GM18499 (cell line): ENCODE measurements around the gene PAN2.

Experiments used
- ATAC-seq: cut with Tn5 transposase; IDR thresholded peaks from one replicate; pipeline ENCODE4 v1.9.1; 2021; ENCODE audit warnings: moderate number of reproducible peaks; ENCODE audit not compliant: insufficient read depth, unreplicated experiment

The PAN2 gene, protein sequence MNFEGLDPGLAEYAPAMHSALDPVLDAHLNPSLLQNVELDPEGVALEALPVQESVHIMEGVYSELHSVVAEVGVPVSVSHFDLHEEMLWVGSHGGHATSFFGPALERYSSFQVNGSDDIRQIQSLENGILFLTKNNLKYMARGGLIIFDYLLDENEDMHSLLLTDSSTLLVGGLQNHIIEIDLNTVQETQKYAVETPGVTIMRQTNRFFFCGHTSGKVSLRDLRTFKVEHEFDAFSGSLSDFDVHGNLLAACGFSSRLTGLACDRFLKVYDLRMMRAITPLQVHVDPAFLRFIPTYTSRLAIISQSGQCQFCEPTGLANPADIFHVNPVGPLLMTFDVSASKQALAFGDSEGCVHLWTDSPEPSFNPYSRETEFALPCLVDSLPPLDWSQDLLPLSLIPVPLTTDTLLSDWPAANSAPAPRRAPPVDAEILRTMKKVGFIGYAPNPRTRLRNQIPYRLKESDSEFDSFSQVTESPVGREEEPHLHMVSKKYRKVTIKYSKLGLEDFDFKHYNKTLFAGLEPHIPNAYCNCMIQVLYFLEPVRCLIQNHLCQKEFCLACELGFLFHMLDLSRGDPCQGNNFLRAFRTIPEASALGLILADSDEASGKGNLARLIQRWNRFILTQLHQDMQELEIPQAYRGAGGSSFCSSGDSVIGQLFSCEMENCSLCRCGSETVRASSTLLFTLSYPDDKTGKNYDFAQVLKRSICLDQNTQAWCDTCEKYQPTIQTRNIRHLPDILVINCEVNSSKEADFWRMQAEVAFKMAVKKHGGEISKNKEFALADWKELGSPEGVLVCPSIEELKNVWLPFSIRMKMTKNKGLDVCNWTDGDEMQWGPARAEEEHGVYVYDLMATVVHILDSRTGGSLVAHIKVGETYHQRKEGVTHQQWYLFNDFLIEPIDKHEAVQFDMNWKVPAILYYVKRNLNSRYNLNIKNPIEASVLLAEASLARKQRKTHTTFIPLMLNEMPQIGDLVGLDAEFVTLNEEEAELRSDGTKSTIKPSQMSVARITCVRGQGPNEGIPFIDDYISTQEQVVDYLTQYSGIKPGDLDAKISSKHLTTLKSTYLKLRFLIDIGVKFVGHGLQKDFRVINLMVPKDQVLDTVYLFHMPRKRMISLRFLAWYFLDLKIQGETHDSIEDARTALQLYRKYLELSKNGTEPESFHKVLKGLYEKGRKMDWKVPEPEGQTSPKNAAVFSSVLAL

GRCh38 chr12:56333679-56334489, at the start of gene PAN2:
Gene PAN2 (minus strand): TSS chr12:56334000. CDS start chr12:56333094, 906 bp downstream.
- ATAC-seq = no peak

- no peak for ATAC-seq
Measured at GRCh38 chr12:56382611-56383010, 48.8 kb upstream of the PAN2 start.

DNA sequence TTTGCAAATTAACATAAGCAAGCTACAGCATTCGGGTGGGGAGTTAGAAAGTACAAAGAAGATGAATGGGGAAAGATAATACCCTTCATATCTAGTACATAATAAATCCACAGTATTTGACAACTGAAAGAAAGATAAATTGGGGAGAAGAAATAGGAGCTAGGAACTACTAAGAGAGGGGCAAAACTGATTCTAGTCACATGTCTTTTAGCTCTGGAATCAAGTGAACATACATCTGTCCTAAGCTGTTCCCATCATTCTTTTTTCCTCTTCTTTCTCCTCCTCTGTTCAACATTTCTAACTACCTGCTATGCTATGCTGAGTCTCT, 44.2 kb upstream of the PAN2 start:
- no peak for ATAC-seq

- no peak for ATAC-seq
Measured at GRCh38 chr12:56377310-56377988, 43.6 kb upstream of the PAN2 start.

- no peak for ATAC-seq
Measured at GRCh38 chr12:56375598-56376434, 42.0 kb upstream of the PAN2 start.

DNA sequence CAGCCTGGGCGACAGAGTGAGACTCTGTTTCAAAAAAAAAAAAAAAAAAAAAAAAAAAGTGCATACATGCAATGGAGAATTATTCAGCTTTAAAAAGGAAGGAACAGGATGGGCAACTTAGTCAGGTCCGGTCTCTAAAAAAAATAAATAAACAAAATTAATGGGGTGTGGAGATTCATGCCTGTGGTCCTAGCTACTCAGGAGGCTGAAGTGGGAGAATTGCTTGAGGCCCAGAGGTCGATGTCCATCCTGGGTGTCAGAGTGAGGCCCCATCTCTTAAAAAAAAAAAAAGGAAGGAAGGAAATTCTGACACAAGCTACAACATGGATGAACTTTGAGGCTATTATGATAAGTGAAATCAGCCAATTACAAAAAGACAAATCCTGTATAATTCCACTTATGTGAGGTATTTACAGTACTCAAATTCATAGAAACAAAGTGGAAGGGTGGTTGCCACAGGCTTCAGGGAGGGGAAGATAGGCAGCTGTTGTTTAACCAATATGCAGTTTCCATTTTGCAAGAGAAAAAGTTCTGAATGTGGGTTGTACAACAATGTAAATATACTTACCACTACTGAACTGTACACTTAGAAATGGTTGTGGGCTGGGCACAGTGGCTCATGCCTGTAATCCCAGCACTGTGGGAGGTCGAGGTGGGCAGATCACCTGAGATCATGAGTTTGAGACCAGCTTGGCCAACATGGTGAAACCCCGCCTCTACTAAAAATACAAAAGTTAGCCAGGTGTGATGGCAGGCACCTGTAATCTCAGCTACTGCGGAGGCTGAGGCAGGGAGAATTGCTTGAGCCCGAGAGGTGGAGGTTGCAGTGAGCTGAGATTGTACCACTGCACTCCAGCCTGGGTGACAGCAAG, 41.2 kb upstream of the PAN2 start:
- ATAC-seq = no peak

- no peak for ATAC-seq
Measured at GRCh38 chr12:56373515-56373914, 39.7 kb upstream of the PAN2 start.

- no peak for ATAC-seq
Measured at GRCh38 chr12:56366948-56367347, 33.1 kb upstream of the PAN2 start.

GRCh38 chr12:56362130-56363059, 28.6 kb upstream of the PAN2 start, which contains the start of gene APOF:
Gene APOF (minus strand): TSS chr12:56362857. CDS start chr12:56362745, 112 bp downstream.
- ATAC-seq = no peak

- ATAC-seq = no peak
Measured at GRCh38 chr12:56361487-56362129, 27.8 kb upstream of the PAN2 start.

DNA sequence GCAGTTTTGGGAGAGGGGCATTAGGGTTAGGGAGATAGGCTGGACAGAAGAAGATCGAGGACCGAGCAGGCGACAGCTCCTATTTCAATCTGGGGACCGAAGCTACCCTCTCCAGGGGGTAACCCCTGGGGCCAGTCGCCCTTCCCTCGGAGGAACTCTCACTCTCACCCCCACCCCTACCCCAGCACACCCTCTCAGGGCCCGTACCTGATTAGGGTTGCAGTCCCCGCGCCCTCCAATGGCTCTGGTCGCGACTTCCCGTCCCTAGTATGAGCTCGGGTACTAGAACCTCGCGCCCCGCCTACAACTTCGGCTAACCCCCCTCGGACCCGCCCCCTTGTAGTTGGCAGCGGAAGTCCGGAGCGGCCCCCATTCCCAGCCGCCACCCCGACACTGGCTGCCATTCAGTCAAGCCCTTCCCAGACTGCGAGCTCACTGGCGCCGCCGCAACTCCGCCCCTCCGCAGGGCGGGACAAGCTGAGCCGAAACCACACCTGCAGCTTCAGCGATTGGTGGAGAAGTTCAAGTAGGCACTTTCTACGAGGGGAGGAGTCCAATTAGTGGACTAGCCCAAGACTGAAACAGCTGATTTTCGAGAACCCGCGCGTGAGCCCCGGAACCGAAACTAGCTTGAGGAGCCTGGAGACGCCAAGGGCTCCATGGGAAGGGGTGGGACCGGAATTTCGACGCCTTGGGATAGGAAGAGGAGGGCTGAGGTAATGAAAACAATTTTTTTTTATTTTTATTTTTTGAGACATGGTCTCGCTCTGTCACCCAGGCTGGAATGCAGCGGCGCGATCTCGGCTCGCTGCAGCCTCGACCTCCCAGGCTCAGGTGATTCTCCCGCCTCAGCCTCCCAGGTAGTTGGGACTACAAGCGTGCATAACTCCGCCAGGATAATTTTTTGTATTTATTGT, 26.3 kb upstream of the PAN2 start, which contains the start of gene STAT2:
STAT2 (minus strand) TSS at position 257 of the 917 bp plus-strand sequence. CDS start 3,536 bp downstream, outside the sequence.
- peak; percentile 83 for ATAC-seq

- ATAC-seq = no peak
Measured at GRCh38 chr12:56358836-56359532, 25.2 kb upstream of the PAN2 start.

- ATAC-seq = no peak
Measured at GRCh38 chr12:56351325-56351724, 17.5 kb upstream of the PAN2 start.

GRCh38 chr12:56350662-56351061, 16.9 kb upstream of the PAN2 start:
- no peak for ATAC-seq
